PC-3 (cell line): ENCODE measurements around the gene PCDHGB6. TPM values are rescaled to one million over a fixed set of nuclear protein-coding genes. Genes with fewer than 3 reads are reported as not detected.

Experiments
- ATAC-seq: fragments of 200-7000 bp; cut with Tn5 transposase; 2 replicates; pipeline ENCODE4 v1.9.1; 2020; ENCODE audit warnings: mild to moderate bottlenecking, moderate library complexity
- BruUV-seq: library from RNA; stranded (reverse); fragments of 400-500 nt; replicated peaks from 2 replicates; lab custom pipeline; 2021; lab: Mats Ljungman, UMichigan
- CTCF ChIA-PET: fragments of 300-600 bp; sonication (Branson Sonifier 250); formaldehyde crosslinking; loops from one replicate; lab custom pipeline; 2022; ENCODE audit warnings: antibody characterized with exemption; lab: Charles Lee
- POLR2A ChIA-PET: fragments of 300-600 bp; sonication (Branson Sonifier 250); formaldehyde crosslinking; loops from one replicate; lab custom pipeline; 2022; ENCODE audit warnings: antibody characterized with exemption; ENCODE audit not compliant: unreplicated experiment; lab: Charles Lee
- DNase-seq: peaks from one replicate; pipeline ENCODE4 v3.0.0-alpha.2; 2015
- H2AFZ ChIP-seq: fragments of 300-600 bp; sonication (generic); 2 replicates; pipeline ENCODE4 v1.6.0; 2016; ENCODE audit warnings: antibody characterized with exemption, low read length
- H3F3A ChIP-seq: fragments of 300-600 bp; sonication (generic); one replicate; pipeline ENCODE4 v1.6.0; 2017; ENCODE audit warnings: antibody characterized with exemption, low read length, control low read depth, mild to moderate bottlenecking; ENCODE audit not compliant: unreplicated experiment
- H3K27ac ChIP-seq: fragments of 300-600 bp; sonication (generic); 2 replicates; pipeline ENCODE4 v1.5.1; 2016; ENCODE audit warnings: mild to moderate bottlenecking, low read length
- H3K27me3 ChIP-seq: fragments of 300-600 bp; sonication (generic); 2 replicates; pipeline ENCODE4 v1.6.1; 2016; ENCODE audit warnings: low read length, mixed read lengths
- H3K36me3 ChIP-seq: fragments of 300-600 bp; sonication (generic); 2 replicates; pipeline ENCODE4 v1.6.1; 2016; ENCODE audit warnings: low read depth, mixed run types, low read length, mixed read lengths
- H3K4me1 ChIP-seq: fragments of 300-600 bp; sonication (generic); 2 replicates; pipeline ENCODE4 v1.5.1; 2016; ENCODE audit warnings: low read length; ENCODE audit not compliant: insufficient read depth
- H3K4me2 ChIP-seq: fragments of 300-600 bp; sonication (generic); 2 replicates; pipeline ENCODE4 v1.6.0; 2016; ENCODE audit warnings: low read length
- H3K4me3 ChIP-seq: fragments of 300-600 bp; sonication (generic); 2 replicates; pipeline ENCODE4 v1.5.1; 2016; ENCODE audit warnings: mild to moderate bottlenecking, low read length, mixed read lengths
- H3K79me2 ChIP-seq: fragments of 300-600 bp; sonication (generic); 2 replicates; pipeline ENCODE4 v1.6.1; 2017; ENCODE audit warnings: low read length, mixed read lengths
- H3K9ac ChIP-seq: fragments of 300-600 bp; sonication (generic); 2 replicates; pipeline ENCODE4 v1.6.0; 2016; ENCODE audit warnings: mild to moderate bottlenecking, low read length
- H3K9me2 ChIP-seq: fragments of 300-600 bp; sonication (generic); replicated peaks from 2 replicates; pipeline ENCODE4 v1.6.1; 2016; ENCODE audit warnings: mixed run types, low read length, mixed read lengths
- H3K9me3 ChIP-seq: fragments of 300-600 bp; sonication (generic); 2 replicates; pipeline ENCODE4 v1.6.1; 2016; ENCODE audit warnings: low read length, mixed read lengths
- H4K20me1 ChIP-seq: fragments of 300-600 bp; sonication (generic); 2 replicates; pipeline ENCODE4 v1.6.1; 2016; ENCODE audit warnings: low read length, mixed read lengths
- CTCF ChIP-seq: fragments of 300-600 bp; sonication (generic); conservative IDR thresholded peaks from 2 replicates; pipeline ENCODE4 v1.5.1; 2017; ENCODE audit warnings: antibody characterized with exemption, low read depth, mild to moderate bottlenecking, low read length
- EZH2 ChIP-seq: fragments of 300-600 bp; sonication (generic); IDR thresholded peaks from one replicate; pipeline ENCODE4 v1.6.1; 2017; ENCODE audit warnings: antibody characterized with exemption, mild to moderate bottlenecking, low read length; ENCODE audit not compliant: unreplicated experiment
- EZH2phosphoT487 ChIP-seq: fragments of 300-600 bp; sonication (generic); IDR thresholded peaks from 2 replicates; pipeline ENCODE4 v1.6.1; 2018; ENCODE audit warnings: mild to moderate bottlenecking, antibody characterized with exemption, low read length, borderline replicate concordance
- intact Hi-C: fragments of 100-400 bp; cut with micrococcal nuclease; formaldehyde crosslinking; loops from 2 replicates; pipeline ENCODE4 v1.9.0; 2023
- total RNA-seq: library from RNA; depleted of rRNA; stranded (reverse); fragments of >200 nt; gene quantifications from 2 replicates; pipeline ENCODE4 v1.2.3, GENCODE V29; 2014

The PCDHGB6 gene
- total RNA-seq, 1 experiment from 2014 or later: 1.1 TPM

GRCh38 chr5:141382469-141383294, 25.1 kb upstream of the PCDHGB6 start, which contains the start of gene PCDHGA7:
Gene PCDHGA7 (plus strand): TSS chr5:141382742. CDS start chr5:141382900, 158 bp downstream.
- intact Hi-C loops: no loop called here
- Histone ChIP-seq H3K36me3 (no peaks in the 10 kb centered on the region), H3F3A (no peaks in the 10 kb centered on the region), H3K9me2 (no peaks in the 10 kb centered on the region), H4K20me1 (no peaks in the 10 kb centered on the region), H3K27ac (no peak within 1 kb of the TSS), H3K9ac (no peak within 1 kb of the TSS), H3K4me1 (no peaks in the 10 kb centered on the region), H3K27me3 (no peaks in the 10 kb centered on the region), H3K4me2 (no peak within 1 kb of the TSS), H3K9me3 (0 out of 2 replicates have a peak, but pooled peaks cover 3% of the 10 kb centered on the region), H3K79me2 (no peaks in the 10 kb centered on the region), H2AFZ (no peak within 1 kb of the TSS), H3K4me3 (no peak within 1 kb of the TSS)
- BruUV-seq: no TSS peak
- TF ChIP-seq EZH2phosphoT487: no peak
- TF ChIP-seq CTCF: no peak
- no peak for TF ChIP-seq EZH2
- no peak for DNase-seq
- ChIA-PET CTCF (no interaction called here), POLR2A (no interaction called here)
- no peak for ATAC-seq

GRCh38 chr5:141383345-141383744, 24.5 kb upstream of the PCDHGB6 start:
- no peak for ATAC-seq
- POLR2A ChIA-PET: no interaction called here
- no peaks in the 10 kb centered on the region for H3K27me3 ChIP-seq

More at GRCh38 chr5:141383345-141383744, 24.5 kb upstream of the PCDHGB6 start:
- CTCF ChIA-PET: no interaction called here
- H3K79me2 ChIP-seq: no peaks in the 10 kb centered on the region
- no peak overlapping the region for H3K9ac ChIP-seq
- H3K27ac ChIP-seq: no peak overlapping the region
- H3F3A ChIP-seq: no peaks in the 10 kb centered on the region
- no peak overlapping the region for H3K4me2 ChIP-seq
- no peak overlapping the region for H2AFZ ChIP-seq
- 0 out of 2 replicates have a peak, but pooled peaks cover 4% of the 10 kb centered on the region for H3K9me3 ChIP-seq
- no peaks in the 10 kb centered on the region for H3K36me3 ChIP-seq
- H4K20me1 ChIP-seq: no peaks in the 10 kb centered on the region
- DNase-seq: no peak
- TF ChIP-seq EZH2 (no peak), CTCF (no peak), EZH2phosphoT487 (no peak)
- BruUV-seq: no TSS peak
- H3K9me2 ChIP-seq: no peaks in the 10 kb centered on the region
- H3K4me1 ChIP-seq: no peaks in the 10 kb centered on the region
- H3K4me3 ChIP-seq: no peak overlapping the region
- intact Hi-C loops: no loop called here
